Dermis microvascular lymphatic vessel endothelial cell (primary cell): ENCODE results near the gene C1QTNF12. TPM values are rescaled to one million over a fixed set of nuclear protein-coding genes. Genes with fewer than 3 reads are reported as not detected.
A peak's percentile ranks its signal among the peaks of the same experiment; 100 is the strongest.
"Not testable (repeated sequence)": the region's sequence is repeated elsewhere in the genome, so short reads cannot be mapped to it uniquely, and the experiment has no call there.

Experiments
- DNase-seq, 2 donors: peaks; one replicate each; pipeline versions ENCODE4 v3.0.0 to v3.0.0-alpha.2; 2010; ENCODE audit warnings: low read depth in 2 of 2
- total RNA-seq: library from RNA; depleted of rRNA; stranded (reverse); fragments of >200 nt; gene quantifications from 2 replicates; pipeline ENCODE4 v1.2.1, GENCODE V29; 2014

Gene C1QTNF12
- total RNA-seq, 1 donor from 2014 or later, result 0.51 TPM

- no peak for DNase-seq
Observed at GRCh38 chr1:1259951-1260600, 13.6 kb upstream of the C1QTNF12 start.

- DNase-seq, result no peak
Observed at GRCh38 chr1:1259540-1259939, 13.0 kb upstream of the C1QTNF12 start.

DNA sequence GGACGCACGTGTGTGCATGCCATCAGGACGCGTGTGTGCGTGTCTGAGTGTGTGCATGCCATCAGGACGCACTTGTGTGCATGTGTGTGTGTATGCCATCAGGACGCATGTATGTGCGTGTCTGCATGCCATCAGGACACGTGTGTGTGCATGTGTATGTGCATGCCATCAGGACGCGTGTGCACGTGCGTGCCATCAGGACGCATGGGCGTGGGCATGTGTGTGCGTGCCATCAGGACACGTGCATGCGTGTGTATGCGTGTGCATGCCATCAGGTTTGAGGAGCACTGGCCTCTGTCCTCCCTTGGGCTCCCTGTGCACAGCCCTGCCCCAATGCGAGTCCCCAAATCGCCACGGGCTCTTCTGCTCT lies 12.6 kb upstream of the C1QTNF12 start:
- no peak for DNase-seq

GRCh38 chr1:1256956-1257871 lies 10.7 kb upstream of the C1QTNF12 start:
- no peak for DNase-seq

GRCh38 chr1:1255611-1256010 lies 9.1 kb upstream of the C1QTNF12 start:
- no peak for DNase-seq

- DNase-seq, result no peak
Observed at GRCh38 chr1:1255078-1255477, 8.6 kb upstream of the C1QTNF12 start.

GRCh38 chr1:1254667-1254998 lies 8.1 kb upstream of the C1QTNF12 start:
- DNase-seq, result no peak

GRCh38 chr1:1253972-1254666 lies 7.6 kb upstream of the C1QTNF12 start:
- no peak for DNase-seq

- no peak for DNase-seq
Observed at GRCh38 chr1:1253314-1253713, 6.8 kb upstream of the C1QTNF12 start.

DNA sequence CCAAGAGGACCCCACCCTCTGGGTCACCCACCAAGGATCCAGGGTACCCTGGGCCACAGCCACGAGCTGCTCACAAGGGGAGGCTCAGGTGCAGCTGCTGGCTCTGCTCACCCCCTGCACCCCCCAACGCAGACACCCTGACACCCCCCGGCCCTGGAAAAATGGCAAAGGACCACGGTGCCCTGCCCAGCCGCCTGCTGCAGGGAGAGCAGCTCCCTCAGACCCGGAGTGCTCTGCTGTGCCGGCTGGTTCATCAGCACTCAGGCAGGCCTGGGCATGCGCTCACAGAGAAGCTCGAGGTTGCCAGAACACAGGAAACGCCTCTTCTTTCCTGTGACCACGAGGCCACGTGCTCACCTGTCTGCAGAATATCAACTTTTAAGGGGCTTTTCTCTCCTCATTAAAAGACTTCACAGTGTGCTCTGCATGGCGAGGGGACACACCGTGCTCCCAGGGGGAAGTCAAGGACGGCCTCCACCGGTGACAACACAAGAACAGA lies 4.3 kb upstream of the C1QTNF12 start:
- DNase-seq, result peak; percentile 43 to 46

GRCh38 chr1:1248009-1248913 lies 1.7 kb upstream of the C1QTNF12 start:
- DNase-seq, result not testable (repeated sequence)

GRCh38 chr1:1247341-1247913 lies 905 bp upstream of the C1QTNF12 start:
- DNase-seq, result no peak

DNA sequence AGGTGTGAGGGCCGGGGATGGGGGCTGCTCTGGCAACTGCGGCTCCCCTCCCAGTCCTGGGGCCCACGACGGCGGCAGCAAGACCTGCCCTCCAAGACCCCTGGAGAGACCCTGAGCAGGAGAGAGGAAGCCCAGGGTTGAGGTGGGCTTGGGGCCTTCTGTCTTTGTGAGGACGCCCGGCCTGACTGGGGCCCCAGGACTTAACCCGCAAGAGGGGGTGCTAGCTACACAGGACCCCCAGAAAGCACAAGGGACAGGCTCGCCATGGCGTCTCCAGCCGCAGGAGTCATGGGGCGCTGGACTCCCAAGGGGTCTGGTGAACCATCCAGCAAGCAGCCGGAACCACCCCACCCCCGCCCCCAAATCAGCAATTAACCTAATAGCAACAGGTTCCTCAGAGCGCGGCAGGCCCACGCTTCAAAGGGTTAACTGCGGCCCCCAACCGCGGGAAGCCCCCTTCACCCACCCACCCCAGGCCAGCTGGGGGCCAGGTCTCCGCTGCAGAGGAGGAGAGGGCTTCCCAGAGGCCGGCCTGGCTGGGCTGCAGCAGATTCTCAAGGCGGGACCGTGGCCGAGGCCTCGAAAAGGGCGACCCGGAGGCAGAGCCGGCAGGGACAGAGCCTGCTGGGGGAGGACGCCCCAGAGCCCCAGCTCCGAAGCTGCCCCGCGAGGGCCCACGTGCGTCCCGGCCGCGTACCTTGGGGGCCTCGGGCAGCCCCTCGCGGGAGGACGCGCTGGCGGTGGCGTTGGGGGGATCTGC lies 525 bp downstream of the C1QTNF12 start:
- DNase-seq, result no peak

DNA sequence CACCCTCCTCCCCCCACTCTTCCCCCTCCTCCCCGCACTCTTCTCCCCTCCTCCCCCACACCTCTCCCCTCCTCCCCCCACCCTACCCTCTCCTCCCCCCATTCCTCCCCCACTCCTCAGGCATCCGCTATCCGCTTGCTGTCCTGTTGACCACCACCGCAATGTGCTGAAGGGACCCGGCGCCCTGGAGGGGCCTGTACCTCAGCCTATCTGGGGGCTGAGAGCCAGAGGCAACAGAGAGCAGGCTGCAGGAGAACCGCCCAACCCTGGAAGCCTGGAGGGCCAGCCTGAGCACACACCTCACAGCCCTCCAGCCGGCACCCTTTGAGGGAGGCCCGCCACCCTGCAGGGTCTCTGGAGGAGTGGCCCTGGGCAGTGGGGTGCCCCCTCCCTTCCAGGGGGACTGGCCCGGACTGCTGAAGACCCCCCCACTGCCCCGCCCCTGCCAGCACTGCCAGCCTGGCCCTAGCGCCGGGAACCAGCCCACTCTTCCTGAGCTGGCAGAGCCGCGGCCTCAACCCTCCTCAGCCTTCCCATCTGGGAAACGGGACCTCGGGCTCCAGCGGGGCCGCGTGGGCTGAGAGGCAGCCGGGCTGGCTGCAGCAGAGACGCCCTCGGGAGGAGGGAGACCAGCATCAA lies 1.2 kb downstream of the C1QTNF12 start:
- no peak for DNase-seq

GRCh38 chr1:1244192-1244811 lies 2.2 kb downstream of the C1QTNF12 start:
- DNase-seq, result no peak

- DNase-seq, result no peak
Observed at GRCh38 chr1:1243807-1244191, 2.7 kb downstream of the C1QTNF12 start.

GRCh38 chr1:1243266-1243660 lies 3.3 kb downstream of the C1QTNF12 start:
- no peak for DNase-seq

GRCh38 chr1:1242461-1243265 lies 3.9 kb downstream of the C1QTNF12 start:
- no peak for DNase-seq
